ENCODE data around the gene SHOX. TPM values are rescaled to one million over a fixed set of nuclear protein-coding genes. Genes with fewer than 3 reads are reported as not detected.

Gene SHOX
- total RNA-seq, 1 donor from 2014 or later = not detected

- H3K4me3 Mint-ChIP-seq (ENCODE audit: low read depth) = no peak overlapping the region
Observed at GRCh38 chrX:653306-653705, 22.7 kb downstream of the SHOX start.

GRCh38 chrX:661154-661553, 30.6 kb downstream of the SHOX start:
- Mint-ChIP-seq H3K27me3 (peaks cover 19% of the 10 kb centered on the region), H3K9me3 (ENCODE audit: low read depth) (no peaks in the 10 kb centered on the region), H3K4me1 (ENCODE audit: low read depth) (no peaks in the 10 kb centered on the region), H3K27ac (no peak overlapping the region), H3K4me3 (ENCODE audit: low read depth) (no peak overlapping the region), H3K36me3 (ENCODE audit: insufficient read depth) (no peaks in the 10 kb centered on the region)
- no peak for DNase-seq (ENCODE audit: low spot score, unreplicated experiment)
- TF ChIP-seq CTCF (IDR thresholded peaks at IDR 0.05; ENCODE audit: unreplicated experiment) = no peak

More at GRCh38 chrX:653306-653705, 22.7 kb downstream of the SHOX start:
- DNase-seq (ENCODE audit: low spot score, unreplicated experiment) = no peak
- H3K27ac Mint-ChIP-seq = no peak overlapping the region
- H3K27me3 Mint-ChIP-seq = peaks cover 40% of the 10 kb centered on the region
- no peaks in the 10 kb centered on the region for H3K9me3 Mint-ChIP-seq (ENCODE audit: low read depth)
- no peaks in the 10 kb centered on the region for H3K4me1 Mint-ChIP-seq (ENCODE audit: low read depth)
- H3K36me3 Mint-ChIP-seq (ENCODE audit: insufficient read depth) = no peaks in the 10 kb centered on the region
- no peak for TF ChIP-seq CTCF (IDR thresholded peaks at IDR 0.05; ENCODE audit: unreplicated experiment)

GRCh38 chrX:662126-662525, 31.5 kb downstream of the SHOX start:
- DNase-seq (ENCODE audit: low spot score, unreplicated experiment) = no peak
- no peak overlapping the region for H3K4me3 Mint-ChIP-seq (ENCODE audit: low read depth)
- no peaks in the 10 kb centered on the region for H3K4me1 Mint-ChIP-seq (ENCODE audit: low read depth)
- H3K9me3 Mint-ChIP-seq (ENCODE audit: low read depth) = no peaks in the 10 kb centered on the region
- H3K36me3 Mint-ChIP-seq (ENCODE audit: insufficient read depth) = no peaks in the 10 kb centered on the region
- peaks cover 23% of the 10 kb centered on the region for H3K27me3 Mint-ChIP-seq
- no peak for TF ChIP-seq CTCF (IDR thresholded peaks at IDR 0.05; ENCODE audit: unreplicated experiment)
- no peak overlapping the region for H3K27ac Mint-ChIP-seq

GRCh38 chrX:663841-664240, 33.2 kb downstream of the SHOX start:
- no peak overlapping the region for H3K27ac Mint-ChIP-seq
- no peak for DNase-seq (ENCODE audit: low spot score, unreplicated experiment)
- no peak for TF ChIP-seq CTCF (IDR thresholded peaks at IDR 0.05; ENCODE audit: unreplicated experiment)
- H3K9me3 Mint-ChIP-seq (ENCODE audit: low read depth) = no peaks in the 10 kb centered on the region
- H3K27me3 Mint-ChIP-seq = peaks cover 23% of the 10 kb centered on the region
- no peaks in the 10 kb centered on the region for H3K4me1 Mint-ChIP-seq (ENCODE audit: low read depth)
- no peaks in the 10 kb centered on the region for H3K36me3 Mint-ChIP-seq (ENCODE audit: insufficient read depth)
- no peak overlapping the region for H3K4me3 Mint-ChIP-seq (ENCODE audit: low read depth)

- no peaks in the 10 kb centered on the region for H3K4me1 Mint-ChIP-seq (ENCODE audit: low read depth)
- no peaks in the 10 kb centered on the region for H3K36me3 Mint-ChIP-seq (ENCODE audit: insufficient read depth)
- no peak for TF ChIP-seq CTCF (IDR thresholded peaks at IDR 0.05; ENCODE audit: unreplicated experiment)
- no peak for DNase-seq (ENCODE audit: low spot score, unreplicated experiment)
- H3K27me3 Mint-ChIP-seq = peaks cover 21% of the 10 kb centered on the region
- H3K27ac Mint-ChIP-seq = no peak overlapping the region
- no peaks in the 10 kb centered on the region for H3K9me3 Mint-ChIP-seq (ENCODE audit: low read depth)
- no peak overlapping the region for H3K4me3 Mint-ChIP-seq (ENCODE audit: low read depth)
Observed at GRCh38 chrX:666762-667720, 36.5 kb downstream of the SHOX start.

All from progenitor cell of endocrine pancreas (in vitro differentiated cells).